ENCODE data around the gene CMPK1. TPM values are rescaled to one million over a fixed set of nuclear protein-coding genes. Genes with fewer than 3 reads are reported as not detected.

The CMPK1 gene
- total RNA-seq, 1 experiment from 2014 or later: 28.7 TPM

DNA sequence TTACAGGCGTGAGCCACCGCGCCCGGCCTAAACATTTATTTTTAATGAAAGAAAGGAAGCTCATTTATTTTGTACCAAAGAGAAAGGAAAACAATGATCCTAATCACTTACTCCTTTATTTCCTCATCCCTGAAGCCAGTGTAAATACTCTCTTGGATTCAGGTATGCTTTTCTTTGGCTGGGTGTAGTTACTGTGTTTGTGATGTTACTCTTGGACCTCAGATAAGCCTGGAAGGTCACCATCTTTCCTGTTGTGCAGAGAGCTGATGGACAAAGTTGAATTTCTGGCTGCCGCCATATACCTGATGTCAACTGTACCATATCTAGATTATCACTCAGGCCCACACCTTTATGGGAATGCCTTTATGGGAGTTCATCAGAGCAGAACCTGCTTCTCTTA, 47.1 kb downstream of the CMPK1 start:
- no peaks in the 10 kb centered on the region for H3K9me3 Mint-ChIP-seq
- H3K4me2 ChIP-seq (ENCODE audit: insufficient read depth, insufficient read length, low read length): no peak overlapping the region
- no peaks in the 10 kb centered on the region for H3K23me2 ChIP-seq (ENCODE audit: insufficient read length, low read depth, low read length, poor library complexity, severe bottlenecking)
- H3T11ph ChIP-seq (ENCODE audit: low read length): no peak overlapping the region
- H3K27me3 Mint-ChIP-seq (ENCODE audit: low read depth): no peaks in the 10 kb centered on the region
- H2AFZ ChIP-seq (ENCODE audit: low read length): no peak overlapping the region
- H4K8ac ChIP-seq (replicated peaks; ENCODE audit: insufficient read length, low read depth, low read length): no peak overlapping the region
- H3K23ac ChIP-seq (ENCODE audit: insufficient read length, low read depth, low read length): no peak overlapping the region
- no peak overlapping the region for H2BK5ac ChIP-seq (ENCODE audit: insufficient read length, low read length)
- H3K27ac Mint-ChIP-seq: no peak overlapping the region
- no peak for DNase-seq
- no peak overlapping the region for H4K91ac ChIP-seq (ENCODE audit: insufficient read length, low read depth, low read length)
- H3K56ac ChIP-seq (ENCODE audit: insufficient read length, low read depth, low read length): no peak overlapping the region
- no peak overlapping the region for H2BK120ac ChIP-seq (ENCODE audit: low read depth, low read length, poor library complexity, severe bottlenecking)
- no peak for TF ChIP-seq CTCF (conservative IDR thresholded peaks at IDR 0.05)
- H3K4me1 ChIP-seq (ENCODE audit: insufficient read depth, low read length): no peaks in the 10 kb centered on the region; the same call in 1 of the 2 replicates
- no peak overlapping the region for H3K27ac ChIP-seq (ENCODE audit: insufficient read length, low read depth, low read length)
- H3K4me3 Mint-ChIP-seq: no peak overlapping the region
- peaks cover 0 to 7% (median 3%) of the 10 kb centered on the region in 3 experiments; a peak in 2 of 7 replicates for H3K36me3 Mint-ChIP-seq (ENCODE audit: insufficient read depth in 1 of 3, low read depth in 3 of 3)
- no peak overlapping the region for H2BK15ac ChIP-seq (ENCODE audit: low read depth, low read length)
- WGBS (ENCODE audit: extremely low coverage, insufficient read length, low lambda C conversion rate): no CpG with 5 or more reads among the region's 5 CpGs
- H3K4me1 Mint-ChIP-seq: peaks cover 11% of the 10 kb centered on the region in 2 experiments
- H3K14ac ChIP-seq (ENCODE audit: insufficient read depth, low read length): no peak overlapping the region
- H2AK5ac ChIP-seq (ENCODE audit: insufficient read length, low read length): no peak overlapping the region
- no peaks in the 10 kb centered on the region for H3K27me3 ChIP-seq (ENCODE audit: insufficient read depth, low read length)
- H3K9me3 ChIP-seq (ENCODE audit: control insufficient read depth, low read depth, low read length): no peaks in the 10 kb centered on the region
- no peak overlapping the region for H3K9ac ChIP-seq (ENCODE audit: extremely low read depth, insufficient read length, low read length)
- H3K79me2 ChIP-seq (ENCODE audit: insufficient read depth, low read length): no peaks in the 10 kb centered on the region
- no peak overlapping the region for H3K18ac ChIP-seq (ENCODE audit: insufficient read length, low read depth, low read length)
- H4K5ac ChIP-seq (ENCODE audit: insufficient read length, low read depth, low read length): no peak overlapping the region
- H2BK20ac ChIP-seq (ENCODE audit: low read depth, low read length, poor library complexity, severe bottlenecking): no peak overlapping the region
- no peaks in the 10 kb centered on the region for H3K79me1 ChIP-seq (ENCODE audit: insufficient read depth, low read depth, low read length, poor library complexity, severe bottlenecking)
- no peak overlapping the region for H3K4ac ChIP-seq (ENCODE audit: low read depth, low read length)
- no peaks in the 10 kb centered on the region for H4K20me1 ChIP-seq (ENCODE audit: control insufficient read depth, insufficient read depth, insufficient read length)
- H2BK12ac ChIP-seq (ENCODE audit: insufficient read length, low read depth, low read length): no peak overlapping the region

Data from H9 (cell line).